ENCODE results near the gene BOK.

Gene BOK

GRCh38 chr2:241616168-241617125 lies 57.9 kb downstream of the BOK start:
- Histone ChIP-seq H3K9ac (ENCODE audit: low read depth, low read length, poor library complexity) (no peak overlapping the region), H2AFZ (ENCODE audit: low read length) (no peak overlapping the region), H3K27me3 (ENCODE audit: control insufficient read depth in 3 of 3, insufficient read depth in 3 of 3, low read depth in 1 of 3, low read length in 3 of 3) (no peaks in the 10 kb centered on the region), H2BK15ac (ENCODE audit: low read length) (no peak overlapping the region), H3K4me3 (ENCODE audit: low read length in 2 of 2) (no peak overlapping the region), H3K36me3 (replicated peaks in 1 of 2; ENCODE audit: control insufficient read depth in 2 of 2, insufficient read depth in 2 of 2, low read length in 2 of 2) (peaks cover 0 to 29% of the 10 kb centered on the region in 2 donors), H3K9me3 (replicated peaks in 1 of 2; ENCODE audit: control insufficient read depth in 2 of 2, insufficient read depth in 1 of 2, low read depth in 1 of 2, low read length in 2 of 2) (peaks cover 0 to 7% of the 10 kb centered on the region in 2 donors), H2BK5ac (ENCODE audit: low read length) (peak overlapping the region; percentile 85), H3K79me1 (ENCODE audit: low read depth, low read length) (peaks cover 6% of the 10 kb centered on the region), H3K27ac (replicated peaks; ENCODE audit: low read length) (no peak overlapping the region), H3K4me2 (ENCODE audit: insufficient read depth, low read length, poor library complexity, severe bottlenecking) (no peak overlapping the region), H4K91ac (ENCODE audit: low read depth, low read length, poor library complexity) (no peak overlapping the region), H3K23ac (ENCODE audit: low read depth, low read length, poor library complexity) (no peak overlapping the region), H2BK12ac (ENCODE audit: low read length) (no peak overlapping the region), H3K14ac (ENCODE audit: low read length) (no peak overlapping the region), H3K4ac (ENCODE audit: low read length) (no peak overlapping the region), H4K8ac (ENCODE audit: low read depth, low read length) (peak overlapping the region; percentile 45), H2AK5ac (ENCODE audit: low read depth, low read length) (no peak overlapping the region), H2BK120ac (ENCODE audit: low read depth, low read length) (no peak overlapping the region), H3K18ac (ENCODE audit: low read length) (no peak overlapping the region), H3K4me1 (ENCODE audit: control insufficient read depth in 2 of 2, insufficient read depth in 1 of 2, low read depth in 1 of 2, low read length in 2 of 2) (peaks cover 0 to 2% of the 10 kb centered on the region in 2 donors)
- no peak for DNase-seq (ENCODE audit: low spot score)
- WGBS, 2 donors (ENCODE audit: extremely low coverage in 2 of 2, insufficient read length in 2 of 2, insufficient replicate concordance in 1 of 2) = no CpG with 5 or more reads among the region's 30 CpGs

GRCh38 chr2:241617431-241618154 lies 59.0 kb downstream of the BOK start:
- no CpG with 5 or more reads among the region's 15 CpGs for WGBS, 2 donors (ENCODE audit: extremely low coverage in 2 of 2, insufficient read length in 2 of 2, insufficient replicate concordance in 1 of 2)
- no peak for DNase-seq (ENCODE audit: low spot score)
- H3K23ac ChIP-seq (ENCODE audit: low read depth, low read length, poor library complexity) = no peak overlapping the region

GRCh38 chr2:241618296-241618805 lies 59.8 kb downstream of the BOK start:
- Histone ChIP-seq H3K4me2 (ENCODE audit: insufficient read depth, low read length, poor library complexity, severe bottlenecking) (no peak overlapping the region), H3K14ac (ENCODE audit: low read length) (no peak overlapping the region), H3K27me3 (ENCODE audit: control insufficient read depth in 3 of 3, insufficient read depth in 3 of 3, low read depth in 1 of 3, low read length in 3 of 3) (no peaks in the 10 kb centered on the region), H3K4ac (ENCODE audit: low read length) (no peak overlapping the region), H2BK15ac (ENCODE audit: low read length) (no peak overlapping the region), H2BK120ac (ENCODE audit: low read depth, low read length) (no peak overlapping the region), H2AK5ac (ENCODE audit: low read depth, low read length) (no peak overlapping the region), H3K18ac (ENCODE audit: low read length) (no peak overlapping the region), H2BK12ac (ENCODE audit: low read length) (no peak overlapping the region), H3K36me3 (replicated peaks in 1 of 2; ENCODE audit: control insufficient read depth in 2 of 2, insufficient read depth in 2 of 2, low read length in 2 of 2) (peaks cover 0 to 36% of the 10 kb centered on the region in 2 donors), H3K27ac (replicated peaks; ENCODE audit: low read length) (no peak overlapping the region), H3K23ac (ENCODE audit: low read depth, low read length, poor library complexity) (no peak overlapping the region), H3K4me1 (ENCODE audit: control insufficient read depth in 2 of 2, insufficient read depth in 1 of 2, low read depth in 1 of 2, low read length in 2 of 2) (peaks cover 0 to 2% of the 10 kb centered on the region in 2 donors), H2BK5ac (ENCODE audit: low read length) (no peak overlapping the region), H3K9me3 (replicated peaks in 1 of 2; ENCODE audit: control insufficient read depth in 2 of 2, insufficient read depth in 1 of 2, low read depth in 1 of 2, low read length in 2 of 2) (peaks cover 0 to 14% of the 10 kb centered on the region in 2 donors), H2AFZ (ENCODE audit: low read length) (no peak overlapping the region), H4K8ac (ENCODE audit: low read depth, low read length) (no peak overlapping the region), H3K9ac (ENCODE audit: low read depth, low read length, poor library complexity) (no peak overlapping the region), H3K79me1 (ENCODE audit: low read depth, low read length) (peaks cover 6% of the 10 kb centered on the region), H4K91ac (ENCODE audit: low read depth, low read length, poor library complexity) (no peak overlapping the region), H3K4me3 (ENCODE audit: low read length in 2 of 2) (no peak overlapping the region)
- no peak for DNase-seq (ENCODE audit: low spot score)
- no CpG with 5 or more reads among the region's 5 CpGs for WGBS, 2 donors (ENCODE audit: extremely low coverage in 2 of 2, insufficient read length in 2 of 2, insufficient replicate concordance in 1 of 2)

More at GRCh38 chr2:241617431-241618154, 59.0 kb downstream of the BOK start:
- Histone ChIP-seq H4K91ac (ENCODE audit: low read depth, low read length, poor library complexity) (no peak overlapping the region), H2AFZ (ENCODE audit: low read length) (no peak overlapping the region), H2BK5ac (ENCODE audit: low read length) (no peak overlapping the region), H2BK120ac (ENCODE audit: low read depth, low read length) (no peak overlapping the region), H2BK15ac (ENCODE audit: low read length) (no peak overlapping the region), H3K4ac (ENCODE audit: low read length) (no peak overlapping the region), H3K9me3 (replicated peaks in 1 of 2; ENCODE audit: control insufficient read depth in 2 of 2, insufficient read depth in 1 of 2, low read depth in 1 of 2, low read length in 2 of 2) (peaks cover 0 to 14% of the 10 kb centered on the region in 2 donors), H3K27me3 (ENCODE audit: control insufficient read depth in 3 of 3, insufficient read depth in 3 of 3, low read depth in 1 of 3, low read length in 3 of 3) (no peaks in the 10 kb centered on the region), H3K4me3 (ENCODE audit: low read length in 2 of 2) (no peak overlapping the region), H2BK12ac (ENCODE audit: low read length) (no peak overlapping the region), H3K36me3 (replicated peaks in 1 of 2; ENCODE audit: control insufficient read depth in 2 of 2, insufficient read depth in 2 of 2, low read length in 2 of 2) (peaks cover 0 to 31% of the 10 kb centered on the region in 2 donors), H3K79me1 (ENCODE audit: low read depth, low read length) (peaks cover 6% of the 10 kb centered on the region), H4K8ac (ENCODE audit: low read depth, low read length) (no peak overlapping the region), H3K4me2 (ENCODE audit: insufficient read depth, low read length, poor library complexity, severe bottlenecking) (no peak overlapping the region), H3K27ac (replicated peaks; ENCODE audit: low read length) (no peak overlapping the region), H3K18ac (ENCODE audit: low read length) (no peak overlapping the region), H3K14ac (ENCODE audit: low read length) (no peak overlapping the region), H2AK5ac (ENCODE audit: low read depth, low read length) (no peak overlapping the region), H3K9ac (ENCODE audit: low read depth, low read length, poor library complexity) (no peak overlapping the region), H3K4me1 (ENCODE audit: control insufficient read depth in 2 of 2, insufficient read depth in 1 of 2, low read depth in 1 of 2, low read length in 2 of 2) (peaks cover 0 to 2% of the 10 kb centered on the region in 2 donors)

- Histone ChIP-seq H2BK120ac (ENCODE audit: low read depth, low read length) (no peak overlapping the region), H2AK5ac (ENCODE audit: low read depth, low read length) (no peak overlapping the region), H4K91ac (ENCODE audit: low read depth, low read length, poor library complexity) (no peak overlapping the region), H3K79me1 (ENCODE audit: low read depth, low read length) (peaks cover 6% of the 10 kb centered on the region), H3K9me3 (replicated peaks in 1 of 2; ENCODE audit: control insufficient read depth in 2 of 2, insufficient read depth in 1 of 2, low read depth in 1 of 2, low read length in 2 of 2) (peaks cover 0 to 14% of the 10 kb centered on the region in 2 donors), H3K18ac (ENCODE audit: low read length) (no peak overlapping the region), H3K4me3 (ENCODE audit: low read length in 2 of 2) (no peak overlapping the region), H2BK5ac (ENCODE audit: low read length) (no peak overlapping the region), H2BK15ac (ENCODE audit: low read length) (no peak overlapping the region), H3K4me2 (ENCODE audit: insufficient read depth, low read length, poor library complexity, severe bottlenecking) (no peak overlapping the region), H3K9ac (ENCODE audit: low read depth, low read length, poor library complexity) (no peak overlapping the region), H3K14ac (ENCODE audit: low read length) (no peak overlapping the region), H2AFZ (ENCODE audit: low read length) (no peak overlapping the region), H3K27me3 (ENCODE audit: control insufficient read depth in 3 of 3, insufficient read depth in 3 of 3, low read depth in 1 of 3, low read length in 3 of 3) (no peaks in the 10 kb centered on the region), H2BK12ac (ENCODE audit: low read length) (no peak overlapping the region), H3K4ac (ENCODE audit: low read length) (no peak overlapping the region), H4K8ac (ENCODE audit: low read depth, low read length) (no peak overlapping the region), H3K4me1 (ENCODE audit: control insufficient read depth in 2 of 2, insufficient read depth in 1 of 2, low read depth in 1 of 2, low read length in 2 of 2) (peaks cover 0 to 2% of the 10 kb centered on the region in 2 donors), H3K36me3 (replicated peaks in 1 of 2; ENCODE audit: control insufficient read depth in 2 of 2, insufficient read depth in 2 of 2, low read length in 2 of 2) (peaks cover 0 to 41% of the 10 kb centered on the region in 2 donors), H3K23ac (ENCODE audit: low read depth, low read length, poor library complexity) (no peak overlapping the region), H3K27ac (replicated peaks; ENCODE audit: low read length) (no peak overlapping the region)
- DNase-seq (ENCODE audit: low spot score) = no peak
- no CpG with 5 or more reads among the region's 11 CpGs for WGBS, 2 donors (ENCODE audit: extremely low coverage in 2 of 2, insufficient read length in 2 of 2, insufficient replicate concordance in 1 of 2)
Measured at GRCh38 chr2:241618829-241619228, 60.3 kb downstream of the BOK start.

Measured in neuronal stem cell (in vitro differentiated cells).